H9 (cell line): ENCODE results near the gene HSPB8. TPM values are rescaled to one million over a fixed set of nuclear protein-coding genes. Genes with fewer than 3 reads are reported as not detected.

Source experiments
- DNase-seq: peaks from one replicate; pipeline ENCODE4 v3.0.0-alpha.2; 2017
- H2AFZ ChIP-seq: one replicate; pipeline ENCODE4 v1.6.1; 2013; ENCODE audit warnings: mild to moderate bottlenecking, low read length, control low read depth, moderate library complexity
- H2AK5ac ChIP-seq: 2 replicates; pipeline ENCODE4 v1.6.1; 2013; ENCODE audit warnings: low read length, control low read depth, mixed read lengths; ENCODE audit not compliant: insufficient read length
- H2BK120ac ChIP-seq: one replicate; pipeline ENCODE4 v1.6.1; 2013; ENCODE audit warnings: low read depth, mild to moderate bottlenecking, low read length, control low read depth, inconsistent platforms; ENCODE audit not compliant: poor library complexity, severe bottlenecking
- H2BK12ac ChIP-seq: 2 replicates; pipeline ENCODE4 v1.6.1; 2013; ENCODE audit warnings: low read length, control low read depth, mixed read lengths, low read depth; ENCODE audit not compliant: insufficient read length
- H2BK15ac ChIP-seq: 2 replicates; pipeline ENCODE4 v1.6.1; 2013; ENCODE audit warnings: low read depth, low read length, control low read depth
- H2BK20ac ChIP-seq: one replicate; pipeline ENCODE4 v1.6.1; 2013; ENCODE audit warnings: low read depth, mild to moderate bottlenecking, low read length, control low read depth, inconsistent platforms; ENCODE audit not compliant: poor library complexity, severe bottlenecking
- H2BK5ac ChIP-seq: 2 replicates; pipeline ENCODE4 v1.6.1; 2013; ENCODE audit warnings: low read length, control low read depth, mixed read lengths; ENCODE audit not compliant: insufficient read length
- H3K14ac ChIP-seq: 2 replicates; pipeline ENCODE4 v1.6.1; 2013; ENCODE audit warnings: low read length, control low read depth; ENCODE audit not compliant: insufficient read depth
- H3K18ac ChIP-seq: 2 replicates; pipeline ENCODE4 v1.6.1; 2013; ENCODE audit warnings: low read depth, mild to moderate bottlenecking, mixed read lengths, low read length, control low read depth; ENCODE audit not compliant: insufficient read length
- H3K23ac ChIP-seq: 2 replicates; pipeline ENCODE4 v1.6.1; 2013; ENCODE audit warnings: low read length, control low read depth, mixed read lengths, low read depth; ENCODE audit not compliant: insufficient read length
- H3K23me2 ChIP-seq: 2 replicates; pipeline ENCODE4 v1.6.1; 2013; ENCODE audit warnings: low read depth, mild to moderate bottlenecking, mixed read lengths, low read length, control low read depth; ENCODE audit not compliant: insufficient read length, poor library complexity, severe bottlenecking
- H3K27ac ChIP-seq: 2 replicates; pipeline ENCODE4 v1.5.1; 2013; ENCODE audit warnings: low read length, control low read depth, mixed read lengths, low read depth; ENCODE audit not compliant: insufficient read length
- H3K27me3 ChIP-seq: 2 replicates; pipeline ENCODE4 v1.6.1; 2013; ENCODE audit warnings: low read length, control low read depth, inconsistent platforms; ENCODE audit not compliant: insufficient read depth
- H3K4ac ChIP-seq: 2 replicates; pipeline ENCODE4 v1.6.1; 2013; ENCODE audit warnings: low read depth, mild to moderate bottlenecking, control low read depth, inconsistent platforms, low read length, moderate library complexity
- H3K4me1 ChIP-seq: 2 replicates; pipeline ENCODE4 v1.6.1; 2013; ENCODE audit warnings: low read length, control low read depth, inconsistent platforms; ENCODE audit not compliant: insufficient read depth
- H3K4me2 ChIP-seq: 2 replicates; pipeline ENCODE4 v1.6.1; 2013; ENCODE audit warnings: low read length, control low read depth, mixed read lengths; ENCODE audit not compliant: insufficient read length, insufficient read depth
- H3K56ac ChIP-seq: 2 replicates; pipeline ENCODE4 v1.6.1; 2013; ENCODE audit warnings: low read depth, mild to moderate bottlenecking, mixed read lengths, low read length, control low read depth; ENCODE audit not compliant: insufficient read length
- H3K79me1 ChIP-seq: 2 replicates; pipeline ENCODE4 v1.6.1; 2013; ENCODE audit warnings: low read depth, mild to moderate bottlenecking, moderate library complexity, low read length, control low read depth, inconsistent platforms; ENCODE audit not compliant: insufficient read depth, poor library complexity, severe bottlenecking
- H3K79me2 ChIP-seq: 2 replicates; pipeline ENCODE4 v1.6.1; 2013; ENCODE audit warnings: low read length, control low read depth, inconsistent platforms; ENCODE audit not compliant: insufficient read depth
- H3K9ac ChIP-seq: 2 replicates; pipeline ENCODE4 v1.6.1; 2013; ENCODE audit warnings: low read length, control low read depth, mixed read lengths; ENCODE audit not compliant: insufficient read length; ENCODE audit errors: extremely low read depth
- H3K9me3 ChIP-seq: one replicate; pipeline ENCODE4 v1.6.1; 2013; ENCODE audit warnings: low read depth, low read length, inconsistent platforms; ENCODE audit not compliant: control insufficient read depth
- H3T11ph ChIP-seq: one replicate; pipeline ENCODE4 v1.6.1; 2013; ENCODE audit warnings: mild to moderate bottlenecking, low read length, control low read depth, inconsistent platforms
- H4K20me1 ChIP-seq: one replicate; pipeline ENCODE4 v1.6.1; 2013; ENCODE audit not compliant: control insufficient read depth, insufficient read length, insufficient read depth
- H4K5ac ChIP-seq: 2 replicates; pipeline ENCODE4 v1.6.1; 2013; ENCODE audit warnings: low read depth, mild to moderate bottlenecking, mixed read lengths, low read length, control low read depth; ENCODE audit not compliant: insufficient read length
- H4K8ac ChIP-seq: replicated peaks from 2 replicates; pipeline ENCODE4 v1.6.1; 2013; ENCODE audit warnings: low read length, control low read depth, mixed read lengths, low read depth; ENCODE audit not compliant: insufficient read length
- H4K91ac ChIP-seq: 2 replicates; pipeline ENCODE4 v1.6.1; 2013; ENCODE audit warnings: low read depth, mild to moderate bottlenecking, moderate library complexity, mixed read lengths, low read length, control low read depth; ENCODE audit not compliant: insufficient read length
- H3K27ac Mint-ChIP-seq, 3 experiments: 2 replicates in 2 of 3; 3 replicates in 1 of 3; pipeline ENCODE4 v1.8.0; 2020 to 2021; ENCODE audit warnings: mixed read lengths in 3 of 3, mild to moderate bottlenecking in 1 of 3, moderate library complexity in 1 of 3
- H3K27me3 Mint-ChIP-seq: 2 replicates; pipeline ENCODE4 v1.8.0; 2021; ENCODE audit warnings: low read depth, mild to moderate bottlenecking, moderate library complexity, mixed read lengths
- H3K36me3 Mint-ChIP-seq, 3 experiments: 2 replicates in 2 of 3; 3 replicates in 1 of 3; pipeline ENCODE4 v1.8.0; 2020 to 2021; ENCODE audit warnings: low read depth in 3 of 3, mixed read lengths in 3 of 3; ENCODE audit not compliant: insufficient read depth in 1 of 3
- H3K4me1 Mint-ChIP-seq, 2 experiments: 2 replicates each; pipeline ENCODE4 v1.8.0; 2020; ENCODE audit warnings: mixed read lengths in 2 of 2
- H3K4me3 Mint-ChIP-seq, 2 experiments: 2 replicates in 1 of 2; 3 replicates in 1 of 2; pipeline ENCODE4 v1.8.0; 2020 to 2021; ENCODE audit warnings: mild to moderate bottlenecking in 2 of 2, mixed read lengths in 2 of 2, moderate library complexity in 1 of 2
- H3K9me3 Mint-ChIP-seq, 2 experiments: 2 replicates in 1 of 2; 3 replicates in 1 of 2; pipeline ENCODE4 v1.8.0; 2020; ENCODE audit warnings: mild to moderate bottlenecking in 2 of 2, mixed read lengths in 2 of 2, moderate library complexity in 1 of 2
- WGBS: extraction: QIAGEN DNeasy Blood & Tissue Kit; methylation state at CpG from one replicate; pipeline ENCODE4 v1.1.7; 2013; ENCODE audit warnings: missing lambda C conversion rate, low lambda C conversion rate, mixed read lengths; ENCODE audit not compliant: insufficient read length; ENCODE audit errors: extremely low coverage; 5-methylcytosine and 5-hydroxymethylcytosine counted together
- total RNA-seq: library from RNA; stranded (reverse); gene quantifications from 2 replicates; pipeline ENCODE4 v1.2.1, GENCODE V29; 2021
- TF ChIP-seq, protein P1 (sequence below): fragments of 200-600 bp; sonication (generic); conservative IDR thresholded peaks from 3 replicates; pipeline ENCODE4 v1.8.0; 2021; ENCODE audit warnings: antibody characterized with exemption, mild to moderate bottlenecking

The HSPB8 gene
- total RNA-seq, 1 experiment from 2014 or later, result 3.0 TPM

DNA sequence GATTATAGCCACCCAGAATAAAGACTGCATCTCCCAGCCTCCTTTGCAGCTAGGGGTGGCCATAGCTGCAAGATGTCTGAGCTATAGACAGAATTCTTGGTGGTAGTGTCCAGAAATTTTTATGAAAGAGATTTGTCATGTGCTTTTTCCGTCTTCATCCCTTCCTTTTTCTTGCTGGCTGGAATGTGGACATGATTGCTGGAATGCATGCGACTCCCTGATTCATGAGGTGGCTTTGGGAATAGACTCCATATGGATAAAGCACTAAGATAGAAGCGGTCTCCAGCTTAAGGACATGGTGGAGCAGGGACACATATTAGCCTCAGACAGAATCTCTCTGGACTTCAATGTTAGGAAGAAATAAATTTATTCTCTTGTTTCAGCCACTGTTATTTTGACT, 10.0 kb upstream of the HSPB8 start:
- H3K23me2 ChIP-seq, result no peaks in the 10 kb centered on the region
- peaks cover 0 to 2% of the 10 kb centered on the region in 2 experiments; a peak in 1 of 5 replicates for H3K9me3 Mint-ChIP-seq
- no peak overlapping the region for H2BK15ac ChIP-seq
- no peaks in the 10 kb centered on the region for H4K20me1 ChIP-seq
- no peak overlapping the region for H3K9ac ChIP-seq
- H4K91ac ChIP-seq, result no peak overlapping the region
- no peaks in the 10 kb centered on the region for H3K79me1 ChIP-seq
- peaks cover 3 to 8% (median 3%) of the 10 kb centered on the region in 3 experiments; a peak in 2 of 7 replicates for H3K36me3 Mint-ChIP-seq
- H3K4ac ChIP-seq, result no peak overlapping the region
- H4K5ac ChIP-seq, result no peak overlapping the region
- no peak overlapping the region for H3K56ac ChIP-seq
- no peak overlapping the region for H4K8ac ChIP-seq
- no peaks in the 10 kb centered on the region for H3K79me2 ChIP-seq
- peaks cover 25 to 33% of the 10 kb centered on the region in 2 experiments for H3K4me1 Mint-ChIP-seq
- H3K18ac ChIP-seq, result no peak overlapping the region
- no peak overlapping the region for H2BK20ac ChIP-seq
- H3T11ph ChIP-seq, result no peak overlapping the region
- no peak overlapping the region for H3K23ac ChIP-seq
- H3K9me3 ChIP-seq, result no peaks in the 10 kb centered on the region
- no CpG with 5 or more reads among the region's 3 CpGs for WGBS
- H3K4me3 Mint-ChIP-seq, result no peak overlapping the region
- DNase-seq, result no peak
- TF ChIP-seq, protein P1, sequence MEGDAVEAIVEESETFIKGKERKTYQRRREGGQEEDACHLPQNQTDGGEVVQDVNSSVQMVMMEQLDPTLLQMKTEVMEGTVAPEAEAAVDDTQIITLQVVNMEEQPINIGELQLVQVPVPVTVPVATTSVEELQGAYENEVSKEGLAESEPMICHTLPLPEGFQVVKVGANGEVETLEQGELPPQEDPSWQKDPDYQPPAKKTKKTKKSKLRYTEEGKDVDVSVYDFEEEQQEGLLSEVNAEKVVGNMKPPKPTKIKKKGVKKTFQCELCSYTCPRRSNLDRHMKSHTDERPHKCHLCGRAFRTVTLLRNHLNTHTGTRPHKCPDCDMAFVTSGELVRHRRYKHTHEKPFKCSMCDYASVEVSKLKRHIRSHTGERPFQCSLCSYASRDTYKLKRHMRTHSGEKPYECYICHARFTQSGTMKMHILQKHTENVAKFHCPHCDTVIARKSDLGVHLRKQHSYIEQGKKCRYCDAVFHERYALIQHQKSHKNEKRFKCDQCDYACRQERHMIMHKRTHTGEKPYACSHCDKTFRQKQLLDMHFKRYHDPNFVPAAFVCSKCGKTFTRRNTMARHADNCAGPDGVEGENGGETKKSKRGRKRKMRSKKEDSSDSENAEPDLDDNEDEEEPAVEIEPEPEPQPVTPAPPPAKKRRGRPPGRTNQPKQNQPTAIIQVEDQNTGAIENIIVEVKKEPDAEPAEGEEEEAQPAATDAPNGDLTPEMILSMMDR, result no peak
- no peak overlapping the region for H3K27ac Mint-ChIP-seq
- no peak overlapping the region for H2AK5ac ChIP-seq
- H3K27ac ChIP-seq, result no peak overlapping the region
- no peak overlapping the region for H3K4me2 ChIP-seq
- H2BK12ac ChIP-seq, result no peak overlapping the region
- H3K4me1 ChIP-seq, result peaks cover 4% of the 10 kb centered on the region; the same call in 1 of the 2 replicates
- H3K14ac ChIP-seq, result no peak overlapping the region
- no peak overlapping the region for H2BK120ac ChIP-seq
- no peak overlapping the region for H2BK5ac ChIP-seq
- no peak overlapping the region for H2AFZ ChIP-seq
- peaks cover 20% of the 10 kb centered on the region for H3K27me3 Mint-ChIP-seq
- H3K27me3 ChIP-seq, result no peaks in the 10 kb centered on the region
